CD4-positive, alpha-beta T cell treated with Interferon alpha-2 for 1 hour (primary cell): ENCODE measurements around the gene SLC39A6.
A peak's percentile ranks its signal among the peaks of the same experiment; 100 is the strongest.
"Not testable (repeated sequence)": the region's sequence is repeated elsewhere in the genome, so short reads cannot be mapped to it uniquely, and the experiment has no call there.

Experiments used
- DNase-seq, 2 donors: peaks; one replicate each; pipeline ENCODE4 v3.0.0-alpha.2; 2020 to 2022

The SLC39A6 gene

DNA sequence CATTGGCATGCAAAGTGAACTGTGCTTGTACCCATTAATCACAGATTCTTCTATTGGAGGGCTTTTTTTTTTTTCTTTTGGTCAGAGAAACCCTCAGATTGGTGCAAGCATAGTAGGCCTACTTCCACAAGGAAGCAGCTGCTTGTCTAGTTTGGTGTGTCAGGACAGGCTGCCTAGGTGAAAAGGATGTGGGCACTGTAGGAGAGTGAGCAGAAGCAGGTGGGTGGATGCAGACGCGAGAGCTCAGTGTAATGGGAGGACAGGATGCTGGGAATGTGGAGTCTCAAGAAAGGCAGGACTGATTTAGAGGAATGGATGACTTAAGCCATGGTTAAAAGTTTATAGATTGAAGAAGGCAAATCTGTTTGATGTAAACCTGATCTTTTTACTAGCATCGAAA, 3.6 kb upstream of the SLC39A6 start:
- no peak for DNase-seq

- DNase-seq = no peak
Measured at GRCh38 chr18:36131692-36132483, 2.7 kb upstream of the SLC39A6 start.

- DNase-seq = no peak
Measured at GRCh38 chr18:36130883-36131653, 1.9 kb upstream of the SLC39A6 start.

DNA sequence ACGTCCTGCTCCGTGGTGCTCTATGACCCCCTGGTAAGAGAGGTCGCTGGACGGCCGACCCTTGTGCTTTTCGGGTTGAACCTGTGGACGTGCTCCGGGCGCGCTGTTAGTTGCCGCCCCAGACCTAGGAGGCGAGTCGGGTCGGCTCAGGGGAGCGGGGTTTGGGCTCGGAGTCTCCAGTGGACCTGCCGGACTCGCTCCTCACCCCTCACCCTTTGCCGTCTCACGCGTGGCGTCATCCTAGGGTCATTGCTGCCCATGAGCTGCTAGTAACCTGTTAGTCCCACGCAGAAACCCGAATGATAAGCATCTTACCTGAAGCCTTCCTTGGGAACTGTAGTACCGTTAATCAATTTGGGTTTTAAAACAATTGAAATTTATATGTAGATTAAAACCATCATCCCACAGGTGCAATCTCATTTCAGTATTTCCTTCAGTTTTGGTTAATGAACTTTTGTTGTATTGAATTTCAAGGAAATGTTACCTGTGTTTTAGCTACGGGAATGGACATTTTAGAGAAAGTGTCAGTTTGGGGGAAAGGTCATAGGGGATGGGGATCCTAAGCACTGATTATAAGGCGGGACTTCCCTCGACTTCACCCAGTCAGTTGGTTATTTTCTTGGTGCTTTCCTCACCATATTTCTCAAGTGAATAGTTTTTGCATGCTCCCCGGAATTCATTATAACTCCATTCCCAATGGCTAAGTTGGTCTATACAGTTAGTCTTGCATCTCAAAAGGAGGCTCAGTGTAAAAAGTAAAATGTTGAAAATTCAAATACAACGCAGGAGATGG, 1.1 kb upstream of the SLC39A6 start:
- peak in 1 of 2 donors; percentile 3 for DNase-seq

GRCh38 chr18:36128907-36129299, 237 bp downstream of the SLC39A6 start:
- DNase-seq = no peak

DNA sequence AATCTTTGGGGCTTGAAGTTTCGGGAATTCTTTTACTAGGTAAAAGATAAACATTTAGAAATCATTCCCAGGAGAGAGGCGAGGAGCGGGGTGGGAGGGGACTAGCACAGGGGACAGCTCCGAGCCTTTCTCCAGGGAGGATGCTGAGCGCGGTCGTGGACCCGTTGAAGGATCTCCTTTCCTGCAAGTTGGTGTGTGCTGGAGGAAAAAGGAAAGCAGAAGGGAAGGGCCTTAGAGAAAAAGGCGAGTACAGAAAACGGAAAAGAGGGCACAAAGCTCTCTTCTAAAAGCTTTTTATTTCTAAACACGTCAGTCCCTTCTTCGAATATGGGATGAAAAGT, 640 bp downstream of the SLC39A6 start:
- peak in 1 of 2 donors; percentile 3 for DNase-seq

GRCh38 chr18:36127836-36128529, 1.2 kb downstream of the SLC39A6 start:
- DNase-seq = peak in 1 of 2 donors; percentile 4

DNA sequence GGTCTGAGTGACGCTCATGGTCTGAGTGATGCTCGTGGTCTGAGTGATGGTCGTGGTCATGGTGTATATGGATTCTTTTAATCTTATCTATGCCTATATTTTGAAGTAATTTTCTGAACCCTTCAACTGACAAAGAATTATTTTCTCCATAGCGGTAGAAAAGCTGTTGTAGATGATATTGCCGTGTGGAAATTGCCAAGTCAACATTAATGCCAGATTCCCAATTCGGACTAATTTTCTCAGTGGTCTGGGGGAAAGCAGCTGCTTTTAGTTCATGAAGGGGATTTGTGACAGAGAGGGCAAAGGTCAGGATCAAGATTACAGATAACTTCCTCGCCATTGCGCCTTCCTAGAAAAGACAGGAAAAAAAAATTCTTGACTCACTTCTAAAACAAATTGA, 2.5 kb downstream of the SLC39A6 start:
- no peak for DNase-seq

DNA sequence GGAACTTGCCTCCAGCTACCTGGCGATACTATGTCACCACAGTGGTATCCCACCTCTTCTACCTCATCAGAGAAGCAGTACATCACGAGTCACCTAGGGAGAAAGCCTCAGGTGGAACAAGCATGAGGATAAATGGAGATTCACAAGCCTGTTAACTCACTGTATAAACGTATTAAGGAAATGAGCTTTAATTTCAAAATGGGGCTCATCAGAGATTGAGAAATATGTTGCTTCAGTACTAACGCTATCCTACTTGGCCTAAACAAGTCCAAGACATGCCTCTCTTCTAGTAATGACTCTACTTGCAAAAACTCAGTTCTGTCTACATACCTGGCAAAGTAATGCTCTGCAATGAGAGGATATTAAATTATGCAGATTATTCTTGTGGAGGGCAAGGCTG, 4.3 kb downstream of the SLC39A6 start:
- DNase-seq = no peak

GRCh38 chr18:36120297-36120696, 8.8 kb downstream of the SLC39A6 start:
- no peak for DNase-seq

DNA sequence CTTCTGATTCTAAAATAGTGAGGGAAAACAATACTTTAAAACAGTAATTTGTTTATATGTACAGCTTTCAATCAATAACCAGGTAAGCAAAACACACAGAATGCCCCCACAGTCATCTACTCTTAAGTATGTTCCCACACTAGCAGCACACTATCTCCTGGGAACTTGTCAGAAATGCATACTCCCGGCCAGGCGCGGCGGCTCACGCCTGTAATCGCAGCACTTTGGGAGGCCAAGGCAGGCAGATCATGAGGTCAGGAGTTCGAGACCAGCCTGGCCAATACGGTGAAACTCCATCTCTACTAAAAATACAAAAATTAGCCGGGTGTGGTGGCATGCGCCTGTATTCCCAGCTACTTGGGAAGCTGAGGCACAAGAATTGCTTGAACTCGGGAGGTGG, 12.4 kb downstream of the SLC39A6 start:
- DNase-seq = not testable (repeated sequence)

- no peak for DNase-seq
Measured at GRCh38 chr18:36114738-36115137, 14.4 kb downstream of the SLC39A6 start.

- no peak for DNase-seq
Measured at GRCh38 chr18:36114251-36114650, 14.9 kb downstream of the SLC39A6 start.

DNA sequence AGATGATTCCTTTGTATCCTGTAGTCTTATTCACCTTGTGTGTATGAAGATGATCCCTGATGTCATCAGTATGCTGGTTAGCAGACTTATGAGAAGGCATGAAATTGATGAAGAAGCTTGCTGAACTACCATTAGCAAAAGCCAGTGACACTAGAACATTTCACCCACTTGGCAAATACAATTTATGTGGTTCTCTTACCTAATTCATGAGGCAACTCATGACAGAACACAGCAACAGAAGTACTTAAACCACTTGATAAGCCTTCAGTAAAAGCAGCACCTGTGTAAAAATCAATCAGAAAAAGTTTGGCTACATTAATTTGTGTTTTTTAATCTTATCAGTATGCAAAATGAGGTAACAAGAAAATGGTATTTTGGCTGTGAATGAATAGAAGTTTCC, 16.8 kb downstream of the SLC39A6 start:
- no peak for DNase-seq

DNA sequence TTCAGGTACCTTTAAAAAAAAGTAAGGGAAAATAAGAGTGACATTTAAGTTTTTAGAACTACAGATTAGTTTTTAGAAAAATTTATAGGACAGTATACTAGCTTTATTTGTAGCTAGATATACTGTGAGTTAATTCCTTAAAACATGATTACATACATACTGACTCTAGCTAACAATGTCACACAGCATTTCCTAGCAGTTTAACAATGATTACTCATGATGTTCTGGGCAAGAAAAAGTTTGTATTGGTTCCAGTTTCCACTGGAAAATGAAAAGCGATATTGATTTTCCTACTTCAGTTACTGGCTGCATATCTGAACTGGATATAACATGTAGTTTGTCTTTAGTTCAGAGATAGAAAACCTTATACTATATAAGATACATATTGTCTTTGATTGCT, 19.4 kb downstream of the SLC39A6 start:
- no peak for DNase-seq

DNA sequence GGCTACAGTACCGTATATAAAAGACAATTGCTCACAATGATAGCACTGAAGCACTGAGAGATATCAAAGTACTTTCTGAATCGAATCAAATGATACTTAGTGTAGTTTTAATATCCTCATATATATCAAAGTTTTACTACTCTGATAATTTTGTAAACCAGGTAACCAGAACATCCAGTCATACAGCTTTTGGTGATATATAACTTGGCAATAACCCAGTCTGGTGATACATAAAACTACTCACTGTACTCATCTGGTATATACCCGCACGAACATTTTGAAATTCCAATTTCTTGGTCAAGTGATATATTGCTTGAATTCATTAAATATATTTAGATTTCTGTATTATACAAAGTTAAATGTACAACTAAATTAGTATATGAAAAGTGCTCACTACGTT, 20.5 kb downstream of the SLC39A6 start:
- DNase-seq = no peak

GRCh38 chr18:36108196-36108595, 20.9 kb downstream of the SLC39A6 start:
- no peak for DNase-seq

DNA sequence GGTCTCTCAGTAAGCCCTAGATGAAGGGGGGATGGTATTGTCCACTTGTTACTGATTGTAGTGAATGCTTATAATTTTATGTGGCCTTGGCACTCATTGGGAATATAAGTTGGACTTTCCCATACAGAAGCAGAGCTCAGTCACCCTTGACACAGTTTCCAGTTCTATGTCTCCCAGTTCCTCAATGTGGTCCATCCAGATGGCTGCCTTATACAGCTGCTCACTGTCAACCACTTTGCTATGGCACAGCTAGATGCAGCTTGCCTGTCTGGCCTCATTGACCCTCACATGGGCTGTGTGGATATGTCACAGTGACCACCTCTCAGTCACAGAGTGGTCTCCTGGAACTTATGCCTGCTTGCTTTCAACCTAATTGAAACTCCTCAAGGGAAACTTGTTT, 21.7 kb downstream of the SLC39A6 start:
- DNase-seq = no peak

- DNase-seq = no peak
Measured at GRCh38 chr18:36104749-36105148, 24.4 kb downstream of the SLC39A6 start.

GRCh38 chr18:36101943-36102342, 27.2 kb downstream of the SLC39A6 start:
- no peak for DNase-seq

- no peak for DNase-seq
Measured at GRCh38 chr18:36099311-36099710, 29.8 kb downstream of the SLC39A6 start.

DNA sequence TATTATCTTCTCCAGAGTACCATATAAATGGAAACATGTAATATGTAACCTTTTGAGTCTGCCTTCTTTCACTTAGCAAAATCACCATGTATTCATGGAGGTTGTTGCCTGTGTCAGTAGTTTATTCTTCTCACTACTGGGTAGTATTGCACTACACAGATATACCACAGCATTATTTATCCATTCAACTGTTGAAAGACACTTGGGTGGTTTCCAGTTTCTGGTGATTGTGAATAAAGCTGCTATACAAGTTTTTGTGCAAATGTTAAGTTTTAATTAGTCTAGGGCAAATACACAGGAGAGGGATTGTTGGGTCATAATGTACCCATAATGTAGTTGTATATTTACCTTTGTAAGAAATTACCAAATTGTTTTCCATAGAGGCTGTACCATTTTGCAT, 32.2 kb downstream of the SLC39A6 start:
- DNase-seq = no peak

GRCh38 chr18:36095936-36096519, 33.1 kb downstream of the SLC39A6 start:
- DNase-seq = peak in 1 of 2 donors; percentile 59
